GM19238 (cell line): Measurements from ENCODE around the gene C14orf93.
A peak's percentile ranks its signal among the peaks of the same experiment; 100 is the strongest.

Experiments
- DNase-seq: peaks from one replicate; pipeline ENCODE4 v3.0.0; 2011; ENCODE audit warnings: low spot score; ENCODE audit not compliant: insufficient read length

C14orf93 gene, protein sequence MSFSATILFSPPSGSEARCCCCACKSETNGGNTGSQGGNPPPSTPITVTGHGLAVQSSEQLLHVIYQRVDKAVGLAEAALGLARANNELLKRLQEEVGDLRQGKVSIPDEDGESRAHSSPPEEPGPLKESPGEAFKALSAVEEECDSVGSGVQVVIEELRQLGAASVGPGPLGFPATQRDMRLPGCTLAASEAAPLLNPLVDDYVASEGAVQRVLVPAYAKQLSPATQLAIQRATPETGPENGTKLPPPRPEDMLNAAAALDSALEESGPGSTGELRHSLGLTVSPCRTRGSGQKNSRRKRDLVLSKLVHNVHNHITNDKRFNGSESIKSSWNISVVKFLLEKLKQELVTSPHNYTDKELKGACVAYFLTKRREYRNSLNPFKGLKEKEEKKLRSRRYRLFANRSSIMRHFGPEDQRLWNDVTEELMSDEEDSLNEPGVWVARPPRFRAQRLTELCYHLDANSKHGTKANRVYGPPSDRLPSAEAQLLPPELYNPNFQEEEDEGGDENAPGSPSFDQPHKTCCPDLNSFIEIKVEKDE

DNA sequence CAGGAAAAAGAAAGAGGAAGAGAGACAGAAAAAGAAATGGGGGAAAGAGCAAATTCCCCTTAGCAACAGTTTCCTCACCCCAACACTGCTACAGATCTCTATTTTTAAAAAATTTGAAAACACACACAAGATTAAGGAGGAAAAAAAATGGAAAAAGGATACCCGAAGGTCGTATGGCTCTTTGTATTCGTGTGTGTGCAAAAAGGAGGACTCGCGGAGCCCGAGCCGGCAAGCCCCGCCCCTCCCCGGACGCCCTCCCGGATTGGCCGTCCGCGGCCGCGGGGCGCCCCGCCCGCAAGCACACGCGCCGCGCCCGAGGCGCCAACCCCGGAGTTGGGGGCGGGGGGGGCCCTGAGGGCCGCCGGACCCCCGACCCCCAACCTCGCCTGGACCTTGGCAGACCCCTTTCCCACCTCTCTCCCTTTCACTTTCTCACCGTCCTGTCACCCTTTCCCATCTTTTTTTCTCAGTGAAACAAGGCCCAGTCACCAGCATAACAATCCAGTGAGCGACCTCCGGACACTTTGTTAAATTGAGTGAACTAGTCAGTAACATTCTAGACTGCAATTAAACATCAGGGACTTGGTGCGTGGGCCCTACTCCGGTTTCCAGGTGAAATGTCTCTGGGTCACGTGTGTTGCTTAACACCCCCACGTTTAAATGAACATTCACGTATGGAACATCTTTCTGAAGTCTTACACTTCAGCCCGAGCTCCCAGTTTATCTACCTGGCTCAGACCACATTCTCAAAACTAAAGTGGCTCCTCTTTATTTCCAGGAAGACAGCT is at the start of gene C14orf93:
TSS of gene C14orf93 (minus strand) at position 205 of the 788 bp plus-strand sequence. CDS start 11,120 bp downstream, outside the sequence.
- DNase-seq: peak; percentile 81

- no peak for DNase-seq
Measured at GRCh38 chr14:23058654-23059504, 48.9 kb upstream of the C14orf93 start.

- DNase-seq: peak; percentile 95
Measured at GRCh38 chr14:23057757-23058653, 48.1 kb upstream of the C14orf93 start.

- DNase-seq: peak; percentile 91
Measured at GRCh38 chr14:23056956-23057756, 47.2 kb upstream of the C14orf93 start, which contains the start of gene CDH24. Gene CDH24 (minus strand): TSS chr14:23057520. CDS start chr14:23055733, 1,787 bp downstream.

GRCh38 chr14:23056145-23056955 is 46.4 kb upstream of the C14orf93 start:
- peak; percentile 92 for DNase-seq

DNA sequence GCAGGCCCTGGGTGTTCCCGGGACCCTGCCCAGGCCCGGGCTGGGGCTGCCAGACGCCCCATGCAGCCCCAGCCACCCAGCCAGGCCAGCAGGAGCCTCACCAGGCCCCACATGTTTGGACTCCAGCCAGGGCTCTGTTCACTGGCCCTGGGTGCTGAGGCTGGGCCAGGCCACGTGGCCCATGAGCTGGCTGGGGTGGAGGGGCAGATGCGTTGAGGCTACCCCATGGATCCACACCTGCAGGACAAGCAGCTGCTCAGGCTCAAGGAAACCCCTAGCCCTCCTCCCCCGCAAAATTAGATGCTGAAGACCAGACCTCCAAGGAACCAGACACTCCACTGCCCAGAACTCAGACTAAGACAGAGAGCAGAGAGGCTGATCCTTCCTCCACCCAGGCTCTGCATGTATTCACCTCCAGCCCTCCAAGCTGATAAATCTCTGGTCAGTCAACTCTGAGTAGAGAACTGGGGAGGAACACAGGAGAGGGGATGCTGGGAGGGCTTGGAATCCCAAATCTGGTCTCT is 45.7 kb upstream of the C14orf93 start:
- no peak for DNase-seq

GRCh38 chr14:23055147-23055550 is 45.2 kb upstream of the C14orf93 start:
- no peak for DNase-seq

DNA sequence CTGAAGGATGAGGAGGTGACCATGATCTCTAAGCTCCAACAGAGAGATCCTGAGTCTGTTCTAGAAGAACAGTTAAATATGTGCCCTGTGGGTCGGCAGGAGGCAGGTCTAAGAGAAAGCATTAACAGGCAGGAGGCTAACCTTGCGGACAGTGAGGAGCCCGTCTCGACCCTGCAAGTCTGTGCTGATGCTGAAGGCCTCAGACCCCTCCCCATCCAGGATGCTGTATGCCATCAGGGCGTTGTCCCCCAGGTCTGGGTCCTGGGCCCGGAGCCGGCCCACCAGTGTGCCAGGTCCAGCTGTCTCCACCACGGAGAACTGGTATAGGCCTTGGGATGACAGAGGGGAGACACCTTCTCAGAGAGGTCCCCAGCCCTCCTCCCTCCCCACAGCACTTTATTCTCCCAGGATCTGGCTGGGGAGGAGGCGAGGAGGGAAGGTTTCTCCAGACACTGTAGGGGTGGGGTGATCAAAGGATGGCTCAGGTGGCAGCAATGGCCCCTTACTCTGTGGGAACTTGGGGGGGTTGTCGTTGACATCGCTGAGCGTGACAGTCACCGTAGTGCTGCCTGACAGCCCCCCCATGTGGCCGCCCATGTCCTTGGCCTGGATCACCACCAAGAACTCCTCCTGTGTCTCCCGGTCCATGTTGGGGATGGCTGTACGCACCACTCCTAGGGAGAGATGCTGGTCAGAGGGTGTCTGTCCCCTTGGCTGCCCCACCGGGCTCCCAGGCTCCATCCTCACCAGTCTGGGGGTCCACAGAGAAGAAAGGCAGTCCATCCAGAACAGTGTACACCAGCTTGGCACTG is 44.3 kb upstream of the C14orf93 start:
- no peak for DNase-seq

GRCh38 chr14:23053426-23053825 is 43.5 kb upstream of the C14orf93 start:
- DNase-seq: no peak

- no peak for DNase-seq
Measured at GRCh38 chr14:23052671-23053070, 42.7 kb upstream of the C14orf93 start.

DNA sequence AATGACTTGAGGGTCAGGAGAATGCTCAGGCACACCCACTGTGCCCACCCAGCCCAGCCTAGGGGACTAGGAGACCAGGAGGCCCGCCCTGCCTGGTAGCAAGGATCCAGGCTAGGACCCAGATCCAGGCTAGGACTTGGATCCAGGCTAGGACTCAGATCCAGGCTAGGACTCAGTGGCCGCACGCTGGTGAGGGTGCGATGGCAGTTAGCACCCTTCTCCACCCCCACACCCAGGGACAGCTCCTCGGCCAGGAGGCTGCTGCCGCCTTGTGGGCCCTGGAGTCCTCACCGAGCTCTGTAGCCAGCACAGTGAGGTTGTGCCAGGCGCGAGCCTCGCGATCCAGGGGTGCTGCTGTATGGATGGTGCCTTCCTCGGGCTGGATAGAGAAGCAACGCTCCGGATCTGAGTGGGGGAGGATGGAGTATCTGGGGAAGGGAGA is 42.3 kb upstream of the C14orf93 start:
- DNase-seq: no peak

DNA sequence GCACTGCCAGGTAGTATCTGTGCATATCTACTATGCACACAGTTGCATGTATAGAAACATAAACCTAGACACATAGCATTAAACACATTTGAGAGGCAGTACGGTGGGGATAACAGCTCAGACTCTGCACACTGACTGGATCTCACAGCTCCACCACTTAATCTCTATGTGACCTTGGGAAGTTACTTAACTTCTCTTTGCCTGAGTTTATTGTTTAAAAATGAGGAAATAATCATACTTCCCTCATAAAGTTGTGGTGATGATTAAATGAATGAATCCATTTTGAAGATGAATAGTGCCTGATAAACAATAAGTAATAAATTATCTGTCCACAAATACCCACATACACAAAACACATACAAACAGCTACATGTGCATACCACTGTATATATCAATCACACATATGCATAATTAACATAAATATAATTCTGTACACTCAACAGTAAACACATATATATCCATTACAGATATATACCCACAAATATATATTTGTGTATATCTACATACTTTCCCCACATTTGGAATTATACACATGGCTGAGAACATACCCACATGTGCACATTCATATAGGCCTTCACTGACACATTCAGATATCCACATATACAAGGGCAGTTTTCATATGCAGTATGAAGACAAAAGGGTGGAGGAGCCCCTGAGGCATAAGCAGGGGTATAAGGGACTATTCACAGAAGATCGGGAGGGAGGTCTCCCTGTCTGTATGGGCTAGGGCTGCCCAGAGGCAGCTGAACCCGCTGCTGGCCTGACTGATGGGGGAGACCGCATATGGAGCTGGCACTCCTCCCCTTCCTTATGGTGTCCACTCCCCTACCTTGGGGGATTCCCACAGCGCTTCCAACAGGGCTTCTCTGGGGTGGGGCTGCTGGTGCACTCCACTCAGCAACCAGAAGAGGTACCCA is 41.5 kb upstream of the C14orf93 start:
- no peak for DNase-seq

DNA sequence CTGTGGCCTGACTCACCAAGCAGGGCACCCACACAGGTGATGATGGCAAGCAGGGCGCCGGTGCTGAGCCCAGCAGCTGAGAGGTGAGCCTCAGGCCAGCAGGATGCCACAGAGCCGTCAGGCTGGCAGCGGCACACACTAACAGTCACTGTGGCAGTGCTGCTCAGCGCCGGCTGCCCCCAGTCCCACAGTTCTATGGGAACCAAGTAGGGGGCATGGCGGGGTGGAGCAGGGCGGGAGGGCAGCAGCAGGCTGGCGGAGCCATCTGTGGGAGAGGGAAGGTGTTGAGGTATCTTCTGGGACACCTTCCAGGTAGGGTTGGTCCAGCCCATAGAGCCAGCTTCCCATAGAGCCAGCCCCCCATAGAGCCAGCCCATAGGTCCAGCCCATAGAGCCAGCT is 39.1 kb upstream of the C14orf93 start:
- DNase-seq: no peak

DNA sequence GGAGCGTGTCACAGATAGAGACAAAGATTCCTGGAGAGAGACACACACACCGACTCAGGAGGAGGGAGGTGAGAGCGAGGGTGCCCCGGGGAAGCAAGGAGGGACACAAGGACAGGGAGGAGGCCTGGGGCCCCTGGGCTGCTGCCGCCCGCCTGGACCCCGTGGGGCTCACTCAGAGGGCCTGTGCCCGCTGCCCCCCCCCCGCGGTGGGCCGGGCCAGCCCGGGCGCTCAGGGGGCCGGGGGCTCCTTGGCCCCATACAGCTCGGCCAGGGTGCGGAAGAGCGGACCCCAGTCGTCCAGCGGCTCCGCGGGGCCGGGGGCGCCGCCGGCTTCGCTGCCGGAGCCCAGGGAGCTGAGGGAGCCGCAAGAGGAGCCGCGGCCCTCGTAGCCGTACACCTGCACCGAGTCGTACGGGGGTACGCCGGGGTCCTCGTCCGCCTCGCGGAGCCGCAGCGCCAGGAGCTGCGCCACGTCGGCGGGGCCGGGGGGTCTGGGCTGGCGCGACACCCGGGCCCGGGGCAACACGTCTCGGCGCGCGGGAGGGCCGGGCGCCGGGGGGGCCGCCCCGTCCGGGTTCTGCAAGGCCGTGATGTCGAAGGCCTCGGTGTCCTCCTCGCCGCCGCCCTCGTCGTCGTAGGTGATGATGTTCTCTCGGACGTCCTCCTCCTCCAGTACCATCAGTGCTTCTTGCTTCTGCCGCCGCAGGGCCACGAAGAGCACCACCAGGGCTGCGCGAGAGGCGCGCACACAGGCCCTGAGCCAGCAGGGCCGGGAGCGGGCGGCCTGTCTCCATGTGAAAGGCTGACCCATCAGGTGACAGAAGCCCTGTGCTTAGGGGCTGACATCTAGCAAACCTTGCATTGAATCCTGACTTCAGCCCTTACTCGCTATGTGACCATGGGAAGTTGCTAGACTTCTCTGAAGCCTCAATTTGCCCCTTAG is 38.1 kb upstream of the C14orf93 start:
- DNase-seq: no peak

DNA sequence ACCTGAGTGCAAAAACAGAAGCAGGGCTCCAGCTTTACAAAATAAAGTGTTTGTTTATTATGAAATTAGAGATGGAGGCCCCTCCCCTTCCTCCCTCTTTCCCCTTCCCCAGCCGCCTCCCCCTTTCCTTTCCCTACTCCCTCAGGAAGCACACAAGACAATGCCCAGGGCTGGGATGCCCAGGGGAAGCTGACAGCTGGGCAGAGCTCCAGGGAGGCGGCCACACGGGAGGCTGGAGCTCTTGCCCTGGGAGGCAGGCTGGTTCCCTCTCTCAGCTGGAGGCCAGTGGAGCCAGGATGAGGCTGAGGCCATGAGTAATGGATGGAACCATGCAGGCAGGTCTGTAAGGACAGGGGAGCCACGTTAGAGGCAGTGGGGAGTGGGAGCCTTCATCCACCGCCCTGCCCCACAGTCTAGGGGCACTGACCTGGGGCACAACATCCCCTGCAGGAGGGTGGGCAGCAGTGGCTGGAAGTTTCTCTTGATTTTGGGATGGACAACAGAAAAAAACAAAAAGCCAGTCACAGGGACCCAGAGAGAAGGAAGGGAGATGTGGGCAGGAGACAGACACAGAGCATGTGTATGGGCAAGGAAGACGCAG is 37.2 kb upstream of the C14orf93 start:
- no peak for DNase-seq
